HEK293 (cell line): ENCODE data around the gene ADAMTS8.

ENCODE experiments used
- ATF2 ChIP-seq: fragments of 450-650 bp; formaldehyde crosslinking; IDR thresholded peaks from 2 replicates; pipeline ENCODE4 v1.5.1; 2016; ENCODE audit warnings: missing biosample characterization, missing genetic modification characterization, low read depth
- CTCF ChIP-seq: fragments of 450-650 bp; formaldehyde crosslinking; IDR thresholded peaks from 2 replicates; pipeline ENCODE4 v1.5.1; 2016; ENCODE audit warnings: missing biosample characterization, missing genetic modification characterization

GRCh38 chr11:130470832-130471706, 42.7 kb upstream of the ADAMTS8 start:
- TF ChIP-seq ATF2 = no peak
- no peak for TF ChIP-seq CTCF (tag by site-specific recombination)
